GM19240 (cell line): ENCODE data around the gene SNCB.

Source experiments
- DNase-seq: peaks from one replicate; pipeline ENCODE4 v3.0.0; 2011; ENCODE audit warnings: low spot score; ENCODE audit not compliant: insufficient read length

The SNCB gene

GRCh38 chr5:176577312-176578176 lies 52.8 kb downstream of the SNCB start:
- DNase-seq: no peak

GRCh38 chr5:176575488-176576422 lies 54.6 kb downstream of the SNCB start:
- no peak for DNase-seq

DNA sequence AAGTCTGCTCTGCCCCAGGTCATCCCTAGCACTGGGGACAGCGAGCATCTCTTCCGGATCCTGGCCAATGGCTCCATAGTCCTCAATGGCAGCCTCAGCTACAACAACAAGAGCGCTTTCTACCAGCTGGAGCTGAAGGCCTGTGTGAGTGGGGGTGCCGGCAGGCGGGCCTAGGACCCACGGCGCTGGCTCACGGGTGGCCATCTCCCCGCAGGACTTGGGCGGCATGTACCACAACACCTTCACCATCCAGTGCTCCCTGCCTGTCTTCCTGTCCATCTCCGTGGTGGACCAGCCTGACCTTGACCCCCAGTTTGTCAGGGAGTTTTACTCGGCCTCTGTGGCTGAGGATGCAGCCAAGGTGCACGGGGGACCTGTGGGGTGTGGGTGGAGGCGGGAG lies 55.3 kb downstream of the SNCB start:
- no peak for DNase-seq

- DNase-seq: no peak
Measured at GRCh38 chr5:176574297-176574591, 56.1 kb downstream of the SNCB start.

GRCh38 chr5:176573564-176574296 lies 56.6 kb downstream of the SNCB start:
- DNase-seq: peak; percentile 87
